ENCODE measurements around the gene C16orf74. TPM values are rescaled to one million over a fixed set of nuclear protein-coding genes. Genes with fewer than 3 reads are reported as not detected.

C16orf74 gene
- total and polyA plus RNA-seq, 8 donors = 0.37 to 1.3 (median 0.72) TPM

- no peaks in the 10 kb centered on the region for H3K4me1 ChIP-seq
- DNase-seq (peak in 1 of 6 donors; percentile 36), FAIRE-seq (no peak), ATAC-seq (no peak)
- H3K27me3 ChIP-seq = no peaks in the 10 kb centered on the region
- H3K9me3 ChIP-seq = no peaks in the 10 kb centered on the region
- H3K27ac ChIP-seq = no peak overlapping the region
- peaks cover 13 to 91% (median 75%) of the 10 kb centered on the region in 3 donors for H3K36me3 ChIP-seq
- TF ChIP-seq CTCF (IDR thresholded peaks at IDR 0.05) = no peak
- H3K4me3 ChIP-seq = no peak overlapping the region
- WGBS, 2 donors = 94% methylated on average over 26 of the region's 26 CpGs
- intact Hi-C loops (cut with DNase I) = no loop called here
Measured at GRCh38 chr16:85661740-85662481, 89.0 kb downstream of the C16orf74 start.

DNA sequence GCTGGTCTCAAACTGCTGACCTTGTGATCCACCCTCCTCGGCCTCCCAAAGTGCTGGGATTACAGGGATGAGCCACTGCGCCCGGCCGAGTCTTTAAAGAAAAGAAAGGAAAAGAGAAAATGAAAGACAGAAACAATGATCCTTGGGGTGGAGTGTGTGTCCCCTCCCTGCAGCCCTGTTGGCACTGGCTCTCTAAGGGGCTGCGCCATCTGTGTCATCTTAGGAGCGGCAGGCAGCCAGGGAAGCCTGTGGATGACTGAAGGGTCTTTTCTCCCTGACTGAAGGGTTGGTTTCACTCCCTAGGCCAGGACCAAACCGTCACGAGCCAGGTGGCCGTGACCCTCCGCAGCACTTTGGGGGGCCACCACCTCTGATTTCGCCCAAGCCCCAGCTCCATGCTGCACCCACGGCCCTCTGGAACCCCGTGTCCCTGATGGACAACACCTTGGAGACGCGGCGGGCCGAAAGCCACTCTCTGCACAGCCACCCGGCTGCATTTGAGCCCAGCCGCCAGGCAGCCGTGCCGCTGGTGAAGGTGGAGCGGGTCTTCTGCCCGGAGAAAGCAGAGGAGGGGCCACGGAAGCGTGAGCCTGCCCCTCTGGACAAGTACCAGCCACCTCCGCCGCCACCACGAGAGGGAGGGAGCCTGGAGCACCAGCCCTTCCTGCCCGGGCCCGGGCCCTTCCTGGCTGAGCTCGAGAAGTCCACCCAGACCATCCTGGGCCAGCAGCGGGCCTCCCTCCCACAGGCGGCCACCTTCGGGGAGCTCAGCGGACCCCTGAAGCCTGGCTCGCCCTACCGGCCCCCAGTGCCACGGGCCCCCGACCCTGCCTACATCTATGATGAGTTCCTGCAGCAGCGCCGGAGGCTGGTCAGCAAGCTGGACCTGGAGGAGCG, 89.8 kb downstream of the C16orf74 start:
- H3K27me3 ChIP-seq = no peaks in the 10 kb centered on the region
- H3K9me3 ChIP-seq = no peaks in the 10 kb centered on the region
- no peak overlapping the region for H3K27ac ChIP-seq
- peaks cover 11 to 91% (median 75%) of the 10 kb centered on the region in 3 donors for H3K36me3 ChIP-seq
- no peak overlapping the region for H3K4me3 ChIP-seq
- 91 to 93% methylated on average over 42 of the region's 42 CpGs for WGBS, 2 donors
- ATAC-seq (no peak), FAIRE-seq (no peak), DNase-seq (peak in 2 of 6 donors; percentile 57 to 82)
- intact Hi-C loops (cut with DNase I) = no loop called here
- no peaks in the 10 kb centered on the region for H3K4me1 ChIP-seq
- TF ChIP-seq CTCF (IDR thresholded peaks at IDR 0.05) = no peak

DNA sequence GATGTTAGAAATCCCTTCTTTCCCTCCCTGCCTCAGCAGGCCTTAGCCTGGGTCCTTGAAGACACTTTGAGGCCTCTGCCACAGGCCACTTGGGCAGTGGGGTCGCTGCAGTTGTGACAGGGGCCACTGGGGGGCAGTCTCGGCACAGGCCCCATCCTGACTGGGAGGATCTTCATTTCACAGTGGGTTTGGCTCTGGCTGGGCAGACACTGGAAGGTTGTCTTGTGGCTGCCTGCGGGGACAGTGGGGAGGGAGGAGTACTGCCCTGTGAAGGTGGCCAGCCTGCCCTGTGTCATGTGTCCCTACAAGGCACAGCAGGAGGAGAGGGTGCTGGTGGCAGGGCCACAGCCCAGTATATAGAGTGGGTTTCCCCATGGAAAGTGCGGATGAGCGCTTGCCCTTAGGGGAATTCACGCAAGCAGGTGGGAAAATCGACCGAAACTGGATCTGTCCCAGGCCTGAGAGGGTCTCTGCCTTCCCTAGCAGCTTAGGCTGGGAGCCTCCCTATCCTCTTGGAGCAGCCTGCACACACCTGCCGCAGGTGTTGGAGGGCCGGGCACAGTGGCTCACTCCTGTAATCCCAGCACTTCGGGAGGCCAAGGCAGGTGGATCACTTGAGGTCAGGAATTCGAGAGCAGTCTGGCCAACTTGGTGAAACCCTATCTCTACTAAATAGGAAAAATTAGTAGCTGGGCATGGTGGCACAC, 90.9 kb downstream of the C16orf74 start:
- H3K27ac ChIP-seq = no peak overlapping the region
- peak in 4 of 6 donors; percentile 61 to 85 (median 67) for DNase-seq
- peak; percentile 18 to 77 (median 69) for ATAC-seq
- no peak for FAIRE-seq
- intact Hi-C loops (cut with DNase I) = loop anchor here in 1 of 3 donors (5.0 kb wide), 1 partner anchor 62 kb away; no protein-coding TSS in a partner anchor
- H3K36me3 ChIP-seq = peaks cover 8 to 91% (median 76%) of the 10 kb centered on the region in 3 donors
- H3K4me3 ChIP-seq = no peak overlapping the region
- no peaks in the 10 kb centered on the region for H3K4me1 ChIP-seq
- no peaks in the 10 kb centered on the region for H3K9me3 ChIP-seq
- 70 to 73% methylated on average over 12 of the region's 12 CpGs for WGBS, 2 donors
- peak; percentile 75 to 83 (median 76) for TF ChIP-seq CTCF (IDR thresholded peaks at IDR 0.05)
- no peaks in the 10 kb centered on the region for H3K27me3 ChIP-seq

GRCh38 chr16:85659336-85659735, 91.6 kb downstream of the C16orf74 start:
- Histone ChIP-seq H3K9me3 (no peaks in the 10 kb centered on the region), H3K4me3 (no peak overlapping the region), H3K36me3 (peaks cover 8 to 91% (median 74%) of the 10 kb centered on the region in 3 donors), H3K27me3 (no peaks in the 10 kb centered on the region), H3K27ac (no peak overlapping the region), H3K4me1 (no peaks in the 10 kb centered on the region)
- DNase-seq (peak in 1 of 6 donors; percentile 27), ATAC-seq (no peak), FAIRE-seq (no peak)
- WGBS, 2 donors = 85 to 87% methylated on average over 8 of the region's 8 CpGs
- no peak for TF ChIP-seq CTCF (IDR thresholded peaks at IDR 0.05)
- intact Hi-C loops (cut with DNase I) = loop anchor here in 1 of 3 donors (5.0 kb wide), 1 partner anchor 63 kb away; no protein-coding TSS in a partner anchor

Data from pancreas (tissue), 10 donors.